Measurements from ENCODE around the gene SH2D3A. TPM values are rescaled to one million over a fixed set of nuclear protein-coding genes. Genes with fewer than 3 reads are reported as not detected.
"Not testable (repeated sequence)": the region's sequence is repeated elsewhere in the genome, so short reads cannot be mapped to it uniquely, and the experiment has no call there.

SH2D3A gene
- total RNA-seq, 2 donors from 2014 or later, result 10.7 to 16.4 TPM

DNA sequence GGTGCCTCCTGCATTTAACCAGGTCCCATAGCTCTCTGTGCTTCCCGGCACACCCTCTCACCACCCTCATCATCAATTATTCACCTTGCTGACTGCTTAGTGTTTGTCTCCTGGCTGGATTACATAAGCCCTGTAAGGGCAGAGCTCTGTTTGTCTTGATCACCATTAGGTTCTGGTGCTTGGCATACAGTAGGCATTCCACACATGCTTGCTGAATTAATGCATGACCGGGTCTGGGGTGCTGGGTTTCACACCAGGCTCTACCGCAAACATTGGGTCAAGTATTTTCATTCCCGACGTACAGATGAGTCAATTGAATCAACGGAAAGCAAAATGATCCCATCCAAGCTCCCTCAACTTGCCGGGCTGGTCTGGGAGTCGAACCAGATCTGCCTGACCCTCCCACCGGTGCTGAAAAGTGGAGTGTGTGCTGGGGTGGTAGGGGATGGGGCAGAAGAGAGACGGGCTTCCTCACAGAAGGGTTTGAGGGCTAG, 33.8 kb upstream of the SH2D3A start:
- H3K4me1 Mint-ChIP-seq, result peaks cover 4% of the 10 kb centered on the region
- 80 to 90% methylated on average over 8 to 10 of the region's 10 CpGs for WGBS, 2 experiments (ENCODE audit: insufficient coverage in 1 of 2, insufficient read length in 1 of 2)
- peaks cover 4% of the 10 kb centered on the region for H3K27me3 Mint-ChIP-seq (ENCODE audit: insufficient read depth)
- no peak overlapping the region for H3K27ac ChIP-seq (ENCODE audit: low read depth, low read length)
- no peaks in the 10 kb centered on the region for H3K4me1 ChIP-seq (ENCODE audit: control insufficient read depth, insufficient read depth, low read length)
- H3K36me3 Mint-ChIP-seq (ENCODE audit: low read depth), result no peaks in the 10 kb centered on the region
- H3K9ac ChIP-seq (ENCODE audit: extremely low read depth, low read length, poor library complexity, severe bottlenecking), result no peak overlapping the region
- TF ChIP-seq CTCF (conservative IDR thresholded peaks at IDR 0.05), result no peak
- no peak overlapping the region for H3K27ac Mint-ChIP-seq
- peaks cover 14% of the 10 kb centered on the region for H3K9me3 Mint-ChIP-seq
- no peak for DNase-seq
- H3K9me3 ChIP-seq (ENCODE audit: control insufficient read depth, low read length), result peaks cover 24% of the 10 kb centered on the region
- no peaks in the 10 kb centered on the region for H3K36me3 ChIP-seq (ENCODE audit: control insufficient read depth, insufficient read depth, low read length)
- H3K4me3 Mint-ChIP-seq, result no peak overlapping the region
- no peaks in the 10 kb centered on the region for H3K27me3 ChIP-seq (ENCODE audit: control insufficient read depth, insufficient read depth, low read length, poor library complexity, severe bottlenecking)
- no peak overlapping the region for H3K4me3 ChIP-seq (ENCODE audit: low read length)

DNA sequence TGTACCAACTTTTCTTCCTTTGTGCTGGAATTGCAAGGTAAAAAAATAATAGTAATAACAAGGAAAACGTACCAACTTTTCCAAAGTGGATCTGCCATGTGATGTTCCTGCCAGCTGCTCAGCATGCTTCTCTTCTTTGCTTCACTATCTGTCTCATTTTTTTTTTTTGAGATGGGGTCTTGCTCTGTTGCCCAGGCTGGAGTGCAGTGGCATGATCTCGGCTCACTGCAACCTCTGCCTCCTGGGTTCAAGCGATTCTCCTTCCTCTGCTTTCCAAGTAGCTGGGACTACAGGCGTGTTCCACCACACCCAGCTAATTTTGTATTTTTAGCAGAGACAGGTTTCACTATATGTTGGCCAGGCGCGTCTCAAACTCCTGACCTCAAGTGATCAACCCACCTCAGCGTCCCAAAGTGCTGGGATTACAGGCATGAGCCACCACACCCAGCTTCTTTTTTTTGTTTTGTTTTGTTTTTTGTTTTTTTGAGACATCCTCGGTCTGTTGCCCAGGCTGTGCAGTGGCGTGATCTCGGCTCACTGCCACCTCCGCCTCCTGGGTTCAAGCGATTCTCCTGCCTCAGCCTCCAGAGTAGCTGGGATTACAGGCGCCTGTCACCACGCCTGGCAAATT, 33.0 kb upstream of the SH2D3A start:
- H3K4me3 Mint-ChIP-seq; H3K27ac Mint-ChIP-seq; H3K27ac ChIP-seq (ENCODE audit: low read depth, low read length); H3K4me3 ChIP-seq (ENCODE audit: low read length); H3K4me1 Mint-ChIP-seq; DNase-seq; H3K36me3 ChIP-seq (ENCODE audit: control insufficient read depth, insufficient read depth, low read length); H3K36me3 Mint-ChIP-seq (ENCODE audit: low read depth); H3K27me3 ChIP-seq (ENCODE audit: control insufficient read depth, insufficient read depth, low read length, poor library complexity, severe bottlenecking); H3K9ac ChIP-seq (ENCODE audit: extremely low read depth, low read length, poor library complexity, severe bottlenecking); H3K27me3 Mint-ChIP-seq (ENCODE audit: insufficient read depth); H3K4me1 ChIP-seq (ENCODE audit: control insufficient read depth, insufficient read depth, low read length): not testable (repeated sequence)
- WGBS, 2 experiments (ENCODE audit: insufficient coverage in 1 of 2, insufficient read length in 1 of 2), result 77 to 80% methylated on average over 7 to 14 of the region's 14 CpGs
- H3K9me3 Mint-ChIP-seq, result peaks cover 14% of the 10 kb centered on the region
- H3K9me3 ChIP-seq (ENCODE audit: control insufficient read depth, low read length), result peaks cover 26% of the 10 kb centered on the region

DNA sequence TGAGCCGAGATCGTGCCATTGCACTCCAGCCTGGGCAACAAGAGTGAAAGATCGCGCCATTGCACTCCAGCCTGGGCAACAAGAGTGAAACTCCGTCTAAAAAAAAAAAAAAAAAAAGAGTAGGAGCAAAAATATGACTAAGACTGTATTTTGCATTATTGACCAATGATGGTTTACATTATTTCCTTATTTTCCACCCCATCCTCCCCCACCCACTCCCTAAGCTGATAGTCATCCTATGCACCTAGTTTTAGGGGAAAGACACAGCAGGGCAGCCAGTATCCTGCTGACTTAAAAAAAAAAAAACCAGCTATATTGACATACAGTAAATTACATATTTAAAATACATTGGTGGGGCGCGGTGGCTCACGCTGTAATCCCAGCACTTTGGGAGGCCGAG, 30.4 kb upstream of the SH2D3A start:
- no peak overlapping the region for H3K4me3 ChIP-seq (ENCODE audit: low read length)
- Mint-ChIP-seq H3K4me3 (no peak overlapping the region), H3K27me3 (ENCODE audit: insufficient read depth) (peaks cover 4% of the 10 kb centered on the region), H3K36me3 (ENCODE audit: low read depth) (no peaks in the 10 kb centered on the region), H3K27ac (no peak overlapping the region), H3K9me3 (peaks cover 32% of the 10 kb centered on the region), H3K4me1 (peaks cover 4% of the 10 kb centered on the region)
- H3K4me1 ChIP-seq (ENCODE audit: control insufficient read depth, insufficient read depth, low read length), result no peaks in the 10 kb centered on the region
- H3K9ac ChIP-seq (ENCODE audit: extremely low read depth, low read length, poor library complexity, severe bottlenecking), result no peak overlapping the region
- H3K27ac ChIP-seq (ENCODE audit: low read depth, low read length), result no peak overlapping the region
- TF ChIP-seq CTCF (conservative IDR thresholded peaks at IDR 0.05), result no peak
- DNase-seq, result no peak
- no peaks in the 10 kb centered on the region for H3K27me3 ChIP-seq (ENCODE audit: control insufficient read depth, insufficient read depth, low read length, poor library complexity, severe bottlenecking)
- H3K36me3 ChIP-seq (ENCODE audit: control insufficient read depth, insufficient read depth, low read length), result no peaks in the 10 kb centered on the region
- peaks cover 36% of the 10 kb centered on the region for H3K9me3 ChIP-seq (ENCODE audit: control insufficient read depth, low read length)
- 91 to 92% methylated on average over 4 to 9 of the region's 9 CpGs for WGBS, 2 experiments (ENCODE audit: insufficient coverage in 1 of 2, insufficient read length in 1 of 2)

- Mint-ChIP-seq H3K4me3 (no peak overlapping the region), H3K9me3 (peaks cover 42% of the 10 kb centered on the region), H3K27ac (no peak overlapping the region)
Measured at GRCh38 chr19:6796278-6796677, 29.0 kb upstream of the SH2D3A start.

More at GRCh38 chr19:6796278-6796677, 29.0 kb upstream of the SH2D3A start:
- H3K4me1 ChIP-seq (ENCODE audit: control insufficient read depth, insufficient read depth, low read length), result no peaks in the 10 kb centered on the region
- no peaks in the 10 kb centered on the region for H3K4me1 Mint-ChIP-seq
- no peaks in the 10 kb centered on the region for H3K27me3 ChIP-seq (ENCODE audit: control insufficient read depth, insufficient read depth, low read length, poor library complexity, severe bottlenecking)
- H3K27me3 Mint-ChIP-seq (ENCODE audit: insufficient read depth), result peaks cover 4% of the 10 kb centered on the region
- no peak overlapping the region for H3K9ac ChIP-seq (ENCODE audit: extremely low read depth, low read length, poor library complexity, severe bottlenecking)
- TF ChIP-seq CTCF (conservative IDR thresholded peaks at IDR 0.05), result no peak
- H3K36me3 Mint-ChIP-seq (ENCODE audit: low read depth), result no peaks in the 10 kb centered on the region
- WGBS, 2 experiments (ENCODE audit: insufficient coverage in 1 of 2, insufficient read length in 1 of 2), result 51 to 74% methylated on average over 2 to 4 of the region's 4 CpGs
- no peaks in the 10 kb centered on the region for H3K36me3 ChIP-seq (ENCODE audit: control insufficient read depth, insufficient read depth, low read length)
- H3K9me3 ChIP-seq (ENCODE audit: control insufficient read depth, low read length), result peaks cover 48% of the 10 kb centered on the region
- H3K4me3 ChIP-seq (ENCODE audit: low read length), result no peak overlapping the region
- DNase-seq, result no peak
- no peak overlapping the region for H3K27ac ChIP-seq (ENCODE audit: low read depth, low read length)
